ENCODE results near the gene GCGR.

Gene GCGR

GRCh38 chr17:81803728-81804558 is at the start of gene GCGR:
Gene GCGR, plus strand, starts transcription at chr17:81804150. Its CDS starts 4,869 bp downstream, at chr17:81809019.
- DNase-seq = no peak

DNA sequence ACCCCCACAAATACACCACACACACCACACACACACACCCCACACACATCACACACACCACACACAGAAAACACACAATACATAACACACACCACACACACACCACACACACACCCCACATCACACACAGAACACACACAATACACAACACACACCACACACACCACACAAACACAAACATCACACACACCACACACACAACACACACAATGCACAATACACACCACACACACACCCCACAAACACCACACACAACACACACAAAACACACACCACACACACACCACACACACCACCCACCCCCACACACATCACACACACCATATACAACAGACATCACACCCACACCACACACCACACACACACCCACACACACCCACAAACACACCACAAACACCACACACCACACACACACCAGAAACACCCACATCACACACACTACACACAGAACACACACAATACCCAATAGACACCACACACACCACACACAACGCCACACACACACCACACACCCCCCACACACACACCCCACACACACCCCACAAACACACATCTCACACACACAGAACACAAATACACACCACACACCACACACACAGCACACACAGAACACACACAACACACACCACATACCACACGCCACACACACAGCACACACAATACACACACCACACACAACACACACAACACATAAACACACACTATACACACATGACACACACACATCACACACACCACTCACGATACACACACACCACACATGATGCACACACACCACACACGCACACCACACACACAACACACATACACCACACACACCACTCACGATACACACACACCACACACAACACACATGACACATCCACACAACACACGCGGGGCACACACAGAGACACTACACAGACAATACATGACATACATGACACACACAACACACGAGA is 11.0 kb upstream of the GCGR start:
- DNase-seq = no peak

- DNase-seq = no peak
Measured at GRCh38 chr17:81794074-81794476, 9.9 kb upstream of the GCGR start.

GRCh38 chr17:81794509-81794908 is 9.4 kb upstream of the GCGR start:
- DNase-seq = no peak

DNA sequence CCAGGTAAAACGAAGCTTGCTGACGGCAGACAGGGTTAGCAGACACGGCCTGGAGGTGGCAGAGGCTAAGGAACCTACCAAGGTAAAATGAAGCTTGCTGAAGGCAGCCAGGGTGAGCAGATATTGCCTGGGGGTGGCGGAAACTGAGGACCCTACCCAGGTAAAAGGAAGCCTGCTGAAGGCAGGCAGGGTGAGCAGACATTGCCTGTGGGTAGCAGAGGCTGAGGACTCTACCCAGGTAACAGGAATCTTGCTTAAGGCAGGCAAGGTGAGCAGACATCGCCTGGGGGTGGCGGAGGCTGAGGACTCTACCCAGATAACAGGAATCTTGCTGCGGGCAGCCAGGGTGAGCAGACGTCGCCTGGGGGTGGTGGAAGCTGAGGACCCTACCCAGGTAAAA is 2.6 kb upstream of the GCGR start:
- no peak for DNase-seq

DNA sequence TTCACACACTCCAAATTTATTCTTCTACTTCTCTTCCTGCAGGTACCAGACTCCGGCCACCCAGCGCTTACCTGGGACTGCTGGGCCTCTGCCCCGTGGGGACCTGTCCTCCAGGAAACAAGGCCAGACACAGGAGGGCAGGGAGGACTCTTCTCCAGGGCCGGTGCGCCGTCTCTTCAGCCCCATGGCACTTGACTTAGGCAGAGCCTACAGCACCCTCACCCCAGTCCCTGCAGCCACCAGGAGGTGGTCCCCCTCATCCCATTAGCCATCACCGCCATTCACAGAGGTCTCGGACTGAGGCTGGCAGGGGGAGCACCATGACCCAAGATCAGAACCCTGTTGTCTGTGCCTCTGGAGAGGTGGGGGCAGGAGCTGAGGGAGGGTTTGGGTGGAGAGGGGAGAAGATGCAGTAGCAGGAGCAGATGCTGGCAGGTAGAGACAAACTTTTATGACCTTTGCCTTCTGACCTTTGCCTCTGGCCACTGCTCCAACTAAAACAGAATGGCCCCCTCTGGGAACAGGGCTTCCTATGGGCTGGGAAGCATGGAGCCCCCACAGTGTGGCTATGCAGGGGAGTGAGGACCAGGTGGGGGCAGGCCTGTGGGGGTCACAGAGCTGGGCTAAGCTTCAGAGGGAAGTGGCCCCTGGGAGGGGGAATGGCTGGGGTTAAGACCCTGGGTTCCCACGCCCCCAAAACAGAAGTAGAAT is 1.7 kb upstream of the GCGR start:
- DNase-seq = no peak

GRCh38 chr17:81802856-81803643 is 900 bp upstream of the GCGR start:
- no peak for DNase-seq

GRCh38 chr17:81804559-81805399 is 829 bp downstream of the GCGR start:
- DNase-seq = no peak

GRCh38 chr17:81805707-81806460 is 1.9 kb downstream of the GCGR start:
- no peak for DNase-seq

GRCh38 chr17:81806461-81807209 is 2.7 kb downstream of the GCGR start:
- no peak for DNase-seq

DNA sequence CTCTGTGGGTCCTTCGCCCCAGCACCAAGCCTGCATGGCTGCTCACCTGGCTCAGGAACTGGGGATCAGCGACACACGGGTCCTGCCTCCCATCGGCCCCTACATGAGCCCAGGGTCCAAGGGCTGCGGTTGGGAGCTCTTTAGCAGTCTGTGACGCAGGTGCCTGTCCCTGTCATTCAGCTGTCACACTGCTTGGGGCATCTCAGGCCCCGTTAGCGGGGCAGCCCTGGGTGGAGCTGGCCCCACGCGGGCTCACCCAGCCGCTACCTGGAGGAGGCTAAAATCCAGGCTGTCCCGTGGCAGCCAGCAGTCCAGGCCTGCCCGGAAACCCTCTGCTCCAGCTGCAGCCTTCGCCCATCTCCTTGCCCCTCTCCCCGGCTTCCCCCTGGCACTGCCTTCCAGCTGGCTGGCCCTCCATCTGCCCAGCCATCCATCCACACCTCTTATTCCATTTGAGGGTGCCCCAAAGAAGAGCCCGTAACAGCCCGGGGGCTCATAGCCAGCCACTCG is 3.3 kb downstream of the GCGR start:
- no peak for DNase-seq

DNA sequence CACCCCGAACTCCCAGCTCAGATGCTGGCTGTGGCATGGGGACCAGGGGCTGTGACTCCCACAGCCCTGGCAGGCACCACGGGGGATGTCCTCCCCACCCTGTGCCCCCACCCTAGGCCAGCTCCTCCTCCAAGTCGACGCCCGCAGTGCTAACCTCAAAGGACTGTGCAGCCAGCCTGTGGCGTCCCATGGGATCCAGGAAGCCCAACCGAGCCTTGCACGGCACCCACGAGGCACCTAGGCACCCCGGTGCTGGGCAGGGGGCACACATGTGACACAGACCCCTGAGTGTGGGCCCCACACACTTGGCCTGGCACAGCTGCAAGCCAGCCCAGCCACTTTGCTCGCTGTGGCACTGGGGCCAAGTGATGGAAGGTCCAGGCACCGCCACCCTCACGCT is 3.9 kb downstream of the GCGR start:
- no peak for DNase-seq

DNA sequence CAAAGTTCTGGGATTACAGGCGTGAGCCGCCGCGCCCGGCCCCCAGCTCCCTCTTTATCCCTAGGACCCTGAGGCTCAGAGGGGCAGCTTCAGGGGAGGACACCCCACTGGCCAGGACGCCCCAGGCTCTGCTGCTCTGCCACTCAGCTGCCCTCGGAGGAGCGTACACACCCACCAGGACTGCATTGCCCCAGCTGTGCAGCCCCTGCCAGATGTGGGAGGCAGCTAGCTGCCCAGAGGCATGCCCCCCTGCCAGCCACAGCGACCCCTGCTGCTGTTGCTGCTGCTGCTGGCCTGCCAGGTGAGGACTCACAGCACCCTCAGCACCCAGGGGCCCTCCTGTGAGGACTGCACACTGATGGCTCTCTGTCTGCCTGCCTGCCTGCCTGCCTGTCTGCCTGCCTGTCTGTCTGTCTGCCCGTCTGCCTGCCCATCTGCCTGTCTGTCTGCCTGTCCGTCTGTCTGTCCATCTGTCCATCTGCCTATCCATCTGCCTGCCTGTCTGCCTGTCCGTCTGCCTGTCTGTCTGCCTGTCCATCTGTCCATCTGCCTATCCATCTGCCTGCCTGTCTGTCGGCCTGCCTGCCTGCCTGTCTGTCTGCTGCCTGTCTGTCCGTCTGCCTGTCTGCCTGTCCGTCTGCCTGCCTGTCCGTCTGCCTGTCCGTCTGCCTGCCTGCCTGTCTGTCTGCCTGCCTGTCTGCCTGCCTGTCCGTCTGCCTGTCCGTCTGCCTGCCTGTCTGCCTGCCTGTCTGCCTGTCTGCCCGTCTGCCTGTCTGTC is 5.0 kb downstream of the GCGR start:
- DNase-seq = no peak

GRCh38 chr17:81809556-81809998 is 5.6 kb downstream of the GCGR start:
- DNase-seq = no peak

DNA sequence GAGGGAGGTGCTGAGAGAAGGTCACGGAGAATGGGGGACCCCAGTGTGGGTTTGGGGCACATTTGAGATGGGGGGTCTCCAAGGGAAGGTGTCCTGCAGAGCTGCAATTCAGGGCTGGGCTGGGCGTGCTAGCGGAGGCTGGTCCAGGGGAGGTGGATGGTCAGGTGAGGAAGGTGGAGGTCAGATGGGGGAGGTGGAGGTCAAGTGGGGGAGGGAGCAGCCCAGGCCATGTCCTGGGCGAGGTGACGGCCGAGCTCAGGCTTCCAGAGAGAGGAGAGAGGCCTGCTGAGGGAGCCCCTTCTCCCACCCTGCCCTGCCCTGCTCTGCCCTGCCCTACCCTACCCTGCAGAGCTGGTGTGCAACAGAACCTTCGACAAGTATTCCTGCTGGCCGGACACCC is 6.5 kb downstream of the GCGR start:
- DNase-seq = no peak

- DNase-seq = no peak
Measured at GRCh38 chr17:81810892-81811704, 7.1 kb downstream of the GCGR start.

DNA sequence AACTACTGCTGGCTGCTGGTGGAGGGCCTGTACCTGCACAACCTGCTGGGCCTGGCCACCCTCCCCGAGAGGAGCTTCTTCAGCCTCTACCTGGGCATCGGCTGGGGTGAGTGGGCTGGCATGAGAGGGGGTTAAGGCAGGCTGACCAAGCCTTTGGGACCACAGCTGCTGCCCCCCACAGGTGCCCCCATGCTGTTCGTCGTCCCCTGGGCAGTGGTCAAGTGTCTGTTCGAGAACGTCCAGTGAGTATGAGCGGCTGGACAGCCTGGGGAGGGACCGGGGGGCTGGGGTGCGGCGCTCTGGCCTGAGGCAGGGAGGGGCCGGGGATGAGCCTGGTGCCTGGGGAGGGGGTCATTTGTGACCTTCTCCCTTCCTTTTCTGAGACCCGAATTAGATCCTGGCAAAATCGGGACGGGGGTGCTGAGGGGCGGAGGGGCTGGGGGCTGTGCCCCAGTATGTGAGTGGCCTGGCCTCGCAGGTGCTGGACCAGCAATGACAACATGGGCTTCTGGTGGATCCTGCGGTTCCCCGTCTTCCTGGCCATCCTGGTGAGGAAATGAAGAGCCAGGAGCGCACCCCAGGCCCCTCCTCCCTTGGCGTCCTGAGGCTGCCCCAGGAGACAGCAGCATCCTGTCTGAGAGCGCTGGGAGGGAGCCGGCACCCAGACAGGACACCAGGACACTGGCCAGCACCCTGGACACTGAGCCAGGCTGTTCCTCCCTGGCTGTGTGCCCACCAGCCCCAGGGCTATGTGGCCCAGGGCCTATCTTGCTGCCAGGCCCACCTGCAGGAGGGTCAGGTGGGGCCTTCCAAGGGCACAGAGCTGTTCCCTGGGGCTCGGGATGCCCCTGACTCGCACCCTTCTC is 8.0 kb downstream of the GCGR start:
- no peak for DNase-seq
